Thyroid gland (tissue), 4 donors: ENCODE measurements around the gene IFNAR1.

Experiments
- POLR2A ChIP-seq, 2 donors: fragments of 450-650 bp; IDR thresholded peaks; one replicate each; pipeline ENCODE4 v1.6.1; 2017; ENCODE audit warnings: antibody characterized with exemption in 2 of 2, mild to moderate bottlenecking in 2 of 2, moderate library complexity in 1 of 2
- TF ChIP-seq, protein P1 (sequence below), 6 experiments: fragments of 200-600 bp in 3 of 6; fragments of 450-650 bp in 3 of 6; sonication (generic) in 3 of 6; IDR thresholded peaks; one replicate each; pipeline ENCODE4 v1.5.1; 2016 to 2019; ENCODE audit warnings: antibody characterized with exemption in 6 of 6, mild to moderate bottlenecking in 2 of 6, inconsistent platforms in 1 of 6, moderate library complexity in 1 of 6

DNA sequence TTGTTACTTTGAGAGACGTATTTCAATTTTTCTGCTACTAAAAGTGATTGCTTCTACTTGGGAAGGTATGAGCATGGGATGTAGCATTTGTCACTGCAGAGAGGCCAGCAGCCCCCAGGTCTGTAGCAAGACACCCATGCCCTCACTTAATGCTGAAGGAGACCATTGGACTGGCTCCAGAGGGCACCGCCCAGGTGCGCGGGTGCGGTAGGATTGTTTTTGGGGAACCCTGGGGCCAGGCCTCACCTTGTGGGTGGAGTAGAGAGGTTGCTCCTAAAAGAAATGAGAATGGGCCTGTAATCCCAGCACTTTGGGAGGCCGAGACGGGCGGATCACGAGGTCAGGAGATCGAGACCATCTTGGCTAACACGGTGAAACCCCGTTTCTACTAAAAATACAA is 47.8 kb downstream of the IFNAR1 start:
- TF ChIP-seq, protein P1, sequence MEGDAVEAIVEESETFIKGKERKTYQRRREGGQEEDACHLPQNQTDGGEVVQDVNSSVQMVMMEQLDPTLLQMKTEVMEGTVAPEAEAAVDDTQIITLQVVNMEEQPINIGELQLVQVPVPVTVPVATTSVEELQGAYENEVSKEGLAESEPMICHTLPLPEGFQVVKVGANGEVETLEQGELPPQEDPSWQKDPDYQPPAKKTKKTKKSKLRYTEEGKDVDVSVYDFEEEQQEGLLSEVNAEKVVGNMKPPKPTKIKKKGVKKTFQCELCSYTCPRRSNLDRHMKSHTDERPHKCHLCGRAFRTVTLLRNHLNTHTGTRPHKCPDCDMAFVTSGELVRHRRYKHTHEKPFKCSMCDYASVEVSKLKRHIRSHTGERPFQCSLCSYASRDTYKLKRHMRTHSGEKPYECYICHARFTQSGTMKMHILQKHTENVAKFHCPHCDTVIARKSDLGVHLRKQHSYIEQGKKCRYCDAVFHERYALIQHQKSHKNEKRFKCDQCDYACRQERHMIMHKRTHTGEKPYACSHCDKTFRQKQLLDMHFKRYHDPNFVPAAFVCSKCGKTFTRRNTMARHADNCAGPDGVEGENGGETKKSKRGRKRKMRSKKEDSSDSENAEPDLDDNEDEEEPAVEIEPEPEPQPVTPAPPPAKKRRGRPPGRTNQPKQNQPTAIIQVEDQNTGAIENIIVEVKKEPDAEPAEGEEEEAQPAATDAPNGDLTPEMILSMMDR (IDR thresholded peaks at IDR 0.05): no peak
- TF ChIP-seq POLR2A (IDR thresholded peaks at IDR 0.05): no peak
